IMR-90 (cell line): ENCODE measurements around the gene TINAG. TPM values are rescaled to one million over a fixed set of nuclear protein-coding genes. Genes with fewer than 3 reads are reported as not detected.

Experiments used
- ATAC-seq: fragments of 200-7000 bp; cut with Tn5 transposase; 2 replicates; pipeline ENCODE4 v1.9.1; 2020; ENCODE audit warnings: low read depth, mild to moderate bottlenecking, moderate library complexity
- BruUV-seq: library from RNA; stranded (reverse); fragments of 400-500 nt; replicated peaks from 2 replicates; lab custom pipeline; 2021; lab: Mats Ljungman, UMichigan
- CTCF ChIA-PET: fragments of 300-600 bp; formaldehyde crosslinking; extraction: SDS; loops from one replicate; lab custom pipeline; 2021; ENCODE audit warnings: antibody characterized with exemption; lab: Yijun Ruan, JAX
- POLR2A ChIA-PET: fragments of 300-600 bp; sonication (Branson Sonifier 250); formaldehyde crosslinking; loops from one replicate; lab custom pipeline; 2022; ENCODE audit warnings: antibody characterized with exemption; ENCODE audit not compliant: unreplicated experiment; lab: Charles Lee
- DNase-seq: peaks from one replicate; pipeline ENCODE4 v3.0.0; 2013
- H2AFZ ChIP-seq: replicated peaks from 2 replicates; pipeline ENCODE3; 2013; ENCODE audit warnings: low read length, mild to moderate bottlenecking; ENCODE audit not compliant: poor library complexity
- H2AK5ac ChIP-seq: 2 replicates; pipeline ENCODE4 v1.6.1; 2013; ENCODE audit warnings: low read depth, low read length, inconsistent platforms
- H2AK9ac ChIP-seq: replicated peaks from 2 replicates; pipeline ENCODE3; 2013; ENCODE audit warnings: mild to moderate bottlenecking, low read depth, low read length, moderate library complexity; ENCODE audit not compliant: poor library complexity
- H2BK120ac ChIP-seq: 2 replicates; pipeline ENCODE4 v1.6.1; 2013; ENCODE audit warnings: low read depth, low read length, inconsistent platforms
- H2BK15ac ChIP-seq: 3 replicates; pipeline ENCODE4 v1.6.1; 2013; ENCODE audit warnings: low read depth, low read length, inconsistent platforms
- H2BK20ac ChIP-seq: 2 replicates; pipeline ENCODE4 v1.6.1; 2013; ENCODE audit warnings: low read depth, mild to moderate bottlenecking, inconsistent platforms, low read length, moderate library complexity
- H2BK5ac ChIP-seq: 2 replicates; pipeline ENCODE4 v1.6.1; 2013; ENCODE audit warnings: mild to moderate bottlenecking, low read depth, low read length, inconsistent platforms; ENCODE audit not compliant: poor library complexity, severe bottlenecking
- H3K14ac ChIP-seq: replicated peaks from 2 replicates; pipeline ENCODE4 v1.6.1; 2013; ENCODE audit warnings: low read depth, low read length, inconsistent platforms
- H3K18ac ChIP-seq: 2 replicates; pipeline ENCODE4 v1.6.1; 2013; ENCODE audit warnings: low read depth, low read length, control low read depth
- H3K23ac ChIP-seq: 2 replicates; pipeline ENCODE4 v1.6.1; 2013; ENCODE audit warnings: low read depth, low read length, inconsistent platforms
- H3K27ac ChIP-seq: 2 replicates; pipeline ENCODE4 v1.5.1; 2013; ENCODE audit warnings: mild to moderate bottlenecking, control low read depth, low read length; ENCODE audit not compliant: insufficient read depth
- H3K27me3 ChIP-seq: 2 replicates; pipeline ENCODE4 v1.6.1; 2013; ENCODE audit warnings: low read length; ENCODE audit not compliant: control insufficient read depth, insufficient read depth
- H3K36me3 ChIP-seq: 2 replicates; pipeline ENCODE4 v1.6.1; 2013; ENCODE audit warnings: low read length, mixed read lengths; ENCODE audit not compliant: control insufficient read depth, insufficient read depth
- H3K4ac ChIP-seq: 2 replicates; pipeline ENCODE4 v1.6.1; 2013; ENCODE audit warnings: low read depth, low read length, inconsistent platforms
- H3K4me1 ChIP-seq: 2 replicates; pipeline ENCODE4 v1.6.1; 2013; ENCODE audit warnings: low read length, mixed read lengths; ENCODE audit not compliant: control insufficient read depth, insufficient read depth
- H3K4me2 ChIP-seq: 2 replicates; pipeline ENCODE4 v1.6.1; 2013; ENCODE audit warnings: low read depth, mild to moderate bottlenecking, control low read depth, low read length, moderate library complexity
- H3K4me3 ChIP-seq: 2 replicates; pipeline ENCODE4 v1.5.1; 2013; ENCODE audit warnings: low read depth, mild to moderate bottlenecking, control low read depth, low read length, moderate library complexity; ENCODE audit not compliant: insufficient read depth
- H3K56ac ChIP-seq: 2 replicates; pipeline ENCODE4 v1.6.1; 2013; ENCODE audit warnings: low read length, inconsistent platforms; ENCODE audit not compliant: insufficient read depth; ENCODE audit errors: extremely low read depth
- H3K79me1 ChIP-seq, 2 experiments: 2 replicates each; pipeline ENCODE4 v1.6.1; 2013; ENCODE audit warnings: low read length in 2 of 2, inconsistent platforms in 1 of 2, low read depth in 1 of 2
- H3K9ac ChIP-seq: 2 replicates; pipeline ENCODE4 v1.6.1; 2013; ENCODE audit warnings: low read depth, low read length, control low read depth
- H3K9me1 ChIP-seq: 2 replicates; pipeline ENCODE4 v1.6.1; 2013; ENCODE audit warnings: low read length, inconsistent platforms; ENCODE audit not compliant: insufficient read depth
- H3K9me3 ChIP-seq: 2 replicates; pipeline ENCODE4 v1.6.1; 2013; ENCODE audit warnings: low read length; ENCODE audit not compliant: control insufficient read depth, insufficient read depth
- H4K20me1 ChIP-seq: 2 replicates; pipeline ENCODE4 v1.6.1; 2013; ENCODE audit warnings: low read length, inconsistent platforms; ENCODE audit not compliant: insufficient read depth
- H4K5ac ChIP-seq: 2 replicates; pipeline ENCODE4 v1.6.1; 2013; ENCODE audit warnings: mild to moderate bottlenecking, low read depth, low read length, control low read depth
- H4K8ac ChIP-seq, 2 experiments: 2 replicates each; pipeline ENCODE4 v1.6.1; 2013; ENCODE audit warnings: low read depth in 2 of 2, low read length in 2 of 2, control low read depth in 1 of 2, inconsistent platforms in 1 of 2
- H4K91ac ChIP-seq: 2 replicates; pipeline ENCODE4 v1.6.1; 2013; ENCODE audit warnings: low read depth, low read length, inconsistent platforms; ENCODE audit not compliant: insufficient read depth
- BHLHE40 ChIP-seq: fragments of 150-350 bp; IDR thresholded peaks from 2 replicates; pipeline ENCODE4 v1.6.1; 2016; ENCODE audit warnings: mild to moderate bottlenecking, low read depth, low read length
- CEBPB ChIP-seq: IDR thresholded peaks from 2 replicates; pipeline ENCODE4 v1.6.1; 2012; ENCODE audit warnings: low read depth, low read length, improper control_type of control experiment
- CHD1 ChIP-seq: IDR thresholded peaks from 2 replicates; pipeline ENCODE4 v1.6.1; 2012; ENCODE audit warnings: low read depth, low read length, improper control_type of control experiment
- ELK1 ChIP-seq: fragments of 150-350 bp; IDR thresholded peaks from 2 replicates; pipeline ENCODE4 v1.6.1; 2016; ENCODE audit warnings: low read depth, mild to moderate bottlenecking, low read length, moderate library complexity, borderline replicate concordance
- FOS ChIP-seq: fragments of 150-350 bp; IDR thresholded peaks from 2 replicates; pipeline ENCODE4 v1.6.1; 2016; ENCODE audit warnings: low read depth, low read length
- MAFK ChIP-seq: IDR thresholded peaks from 2 replicates; pipeline ENCODE4 v1.6.1; 2012; ENCODE audit warnings: low read depth, low read length, improper control_type of control experiment
- MAZ ChIP-seq: IDR thresholded peaks from 2 replicates; pipeline ENCODE4 v1.6.1; 2012; ENCODE audit warnings: low read depth, mild to moderate bottlenecking, low read length, improper control_type of control experiment, moderate library complexity, borderline replicate concordance
- MXI1 ChIP-seq: IDR thresholded peaks from 2 replicates; pipeline ENCODE4 v1.6.1; 2012; ENCODE audit warnings: low read depth, mild to moderate bottlenecking, low read length, moderate library complexity, borderline replicate concordance
- POLR2A ChIP-seq: IDR thresholded peaks from 2 replicates; pipeline ENCODE4 v1.6.1; 2012; ENCODE audit warnings: mild to moderate bottlenecking, low read depth, low read length
- RAD21 ChIP-seq: IDR thresholded peaks from 2 replicates; pipeline ENCODE4 v1.6.1; 2012; ENCODE audit warnings: low read length, improper control_type of control experiment
- RCOR1 ChIP-seq: IDR thresholded peaks from 2 replicates; pipeline ENCODE4 v1.6.1; 2012; ENCODE audit warnings: mild to moderate bottlenecking, low read length, improper control_type of control experiment; ENCODE audit not compliant: insufficient replicate concordance
- RFX5 ChIP-seq: IDR thresholded peaks from 2 replicates; pipeline ENCODE4 v1.8.0; 2012; ENCODE audit warnings: low read depth, mild to moderate bottlenecking, low read length, moderate library complexity
- USF2 ChIP-seq: fragments of 150-350 bp; IDR thresholded peaks from 2 replicates; pipeline ENCODE4 v1.6.1; 2017; ENCODE audit warnings: mild to moderate bottlenecking, antibody characterized with exemption, low read length, low read depth
- WGBS, 2 experiments: methylation state at CpG; one replicate each; pipeline versions ENCODE4 v1.1.5 to v1.1.7; 2013; ENCODE audit warnings: missing lambda C conversion rate in 2 of 2; ENCODE audit not compliant: insufficient read length in 1 of 2; ENCODE audit errors: extremely low coverage in 2 of 2; 5-methylcytosine and 5-hydroxymethylcytosine counted together
- dilution Hi-C: fragments of 300-500 bp; cut with HindIII; formaldehyde crosslinking; loops from one replicate; pipeline ENCODE4 v1.14.3; 2018; ENCODE audit warnings: low sequenced_read_pairs; ENCODE audit not compliant: unreplicated experiment
- in situ Hi-C: fragments of 300-500 bp; cut with MboI; formaldehyde crosslinking; loops from 3 replicates; pipeline ENCODE4 v1.14.3; 2019; ENCODE audit warnings: low sequenced_read_pairs, inconsistent platforms, mixed read lengths
- intact Hi-C: fragments of 100-400 bp; cut with micrococcal nuclease; formaldehyde crosslinking; loops from 2 replicates; pipeline ENCODE4 v1.10.0; 2022
- polyA plus RNA-seq, 3 experiments: library from polyadenylated mRNA; depleted of rRNA; stranded (reverse); fragments of >200 nt; gene quantifications; 2 replicates each; pipeline ENCODE4 v1.2.3, GENCODE V29; 2012; ENCODE audit warnings: low replicate concordance in 1 of 3
- total RNA-seq: library from RNA; depleted of rRNA; stranded (reverse); fragments of >200 nt; gene quantifications from 2 replicates; pipeline ENCODE4 v1.2.3, GENCODE V29; 2012
- TF ChIP-seq, protein P1 (sequence below): conservative IDR thresholded peaks from 2 replicates; pipeline ENCODE4 v1.5.1; 2012; ENCODE audit warnings: mild to moderate bottlenecking, low read depth, low read length, improper control_type of control experiment

Gene TINAG
- total and polyA plus RNA-seq, 2 of the 4 experiments (the other 2 are of a cell fraction) = not detected

- dilution Hi-C loops = no loop called here
Observed at GRCh38 chr6:54404791-54405190, 96.5 kb downstream of the TINAG start.

More at GRCh38 chr6:54404791-54405190, 96.5 kb downstream of the TINAG start:
- BruUV-seq = no TSS peak
- Histone ChIP-seq H3K56ac (no peak overlapping the region), H3K9me1 (no peaks in the 10 kb centered on the region), H3K9ac (no peak overlapping the region), H3K4ac (no peak overlapping the region), H2BK120ac (no peak overlapping the region), H4K8ac (no peak overlapping the region), H3K14ac (no peak overlapping the region), H2BK15ac (no peak overlapping the region), H4K91ac (no peak overlapping the region), H3K27me3 (no peaks in the 10 kb centered on the region), H2AK5ac (no peak overlapping the region), H4K5ac (no peak overlapping the region), H3K4me2 (no peak overlapping the region), H3K36me3 (no peaks in the 10 kb centered on the region), H4K20me1 (no peaks in the 10 kb centered on the region), H2AFZ (no peak overlapping the region), H3K4me1 (no peaks in the 10 kb centered on the region), H3K27ac (no peak overlapping the region), H2BK5ac (no peak overlapping the region), H3K18ac (no peak overlapping the region), H3K23ac (no peak overlapping the region), H3K79me1 (no peaks in the 10 kb centered on the region), H2BK20ac (no peak overlapping the region), H2AK9ac (no peak overlapping the region), H3K9me3 (no peaks in the 10 kb centered on the region), H3K4me3 (no peak overlapping the region)
- TF ChIP-seq, protein P1, sequence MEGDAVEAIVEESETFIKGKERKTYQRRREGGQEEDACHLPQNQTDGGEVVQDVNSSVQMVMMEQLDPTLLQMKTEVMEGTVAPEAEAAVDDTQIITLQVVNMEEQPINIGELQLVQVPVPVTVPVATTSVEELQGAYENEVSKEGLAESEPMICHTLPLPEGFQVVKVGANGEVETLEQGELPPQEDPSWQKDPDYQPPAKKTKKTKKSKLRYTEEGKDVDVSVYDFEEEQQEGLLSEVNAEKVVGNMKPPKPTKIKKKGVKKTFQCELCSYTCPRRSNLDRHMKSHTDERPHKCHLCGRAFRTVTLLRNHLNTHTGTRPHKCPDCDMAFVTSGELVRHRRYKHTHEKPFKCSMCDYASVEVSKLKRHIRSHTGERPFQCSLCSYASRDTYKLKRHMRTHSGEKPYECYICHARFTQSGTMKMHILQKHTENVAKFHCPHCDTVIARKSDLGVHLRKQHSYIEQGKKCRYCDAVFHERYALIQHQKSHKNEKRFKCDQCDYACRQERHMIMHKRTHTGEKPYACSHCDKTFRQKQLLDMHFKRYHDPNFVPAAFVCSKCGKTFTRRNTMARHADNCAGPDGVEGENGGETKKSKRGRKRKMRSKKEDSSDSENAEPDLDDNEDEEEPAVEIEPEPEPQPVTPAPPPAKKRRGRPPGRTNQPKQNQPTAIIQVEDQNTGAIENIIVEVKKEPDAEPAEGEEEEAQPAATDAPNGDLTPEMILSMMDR = no peak
- TF ChIP-seq ELK1 (no peak), MXI1 (no peak), MAZ (no peak), MAFK (no peak), RAD21 (no peak), USF2 (no peak), RFX5 (no peak), CHD1 (no peak), CEBPB (no peak), BHLHE40 (no peak), POLR2A (no peak), RCOR1 (no peak), FOS (no peak)
- ATAC-seq = no peak
- DNase-seq = no peak
- intact Hi-C loops = no loop called here
- POLR2A ChIA-PET = no interaction called here
- in situ Hi-C loops = no loop called here
- CTCF ChIA-PET = interaction anchor here (1.0 kb wide), 1 partner anchor 15 kb away, joined by 3 read pairs; no protein-coding TSS in a partner anchor
- no CpG with 5 or more reads among the region's 1 CpG for WGBS, 2 experiments
